NCI-H526 (cell line): ENCODE measurements around the gene GMNN.

ENCODE experiments used
- DNase-seq, 2 experiments: peaks; one replicate each; lab custom pipeline; 2025; lab: John Stamatoyannopoulos, UW

The GMNN gene

DNA sequence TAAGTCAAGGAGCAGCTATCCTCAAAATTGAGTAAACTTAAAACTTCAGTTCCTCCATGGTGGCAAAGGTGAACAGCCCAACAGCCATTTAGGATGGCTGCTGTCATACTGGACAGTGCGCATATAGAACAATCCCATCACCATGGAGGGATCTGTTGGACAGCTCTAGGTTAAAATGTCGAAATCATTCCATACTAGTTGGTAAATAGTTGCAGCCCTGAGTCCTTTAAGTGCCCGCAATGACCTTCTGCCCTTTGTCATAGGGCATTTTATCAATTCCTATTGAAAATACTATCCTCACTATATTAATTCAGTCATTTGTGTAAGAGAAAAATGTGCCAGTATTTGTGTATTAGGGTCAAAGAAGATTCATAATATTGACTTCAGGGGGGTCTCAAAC is 32.8 kb downstream of the GMNN start:
- no peak for DNase-seq

DNA sequence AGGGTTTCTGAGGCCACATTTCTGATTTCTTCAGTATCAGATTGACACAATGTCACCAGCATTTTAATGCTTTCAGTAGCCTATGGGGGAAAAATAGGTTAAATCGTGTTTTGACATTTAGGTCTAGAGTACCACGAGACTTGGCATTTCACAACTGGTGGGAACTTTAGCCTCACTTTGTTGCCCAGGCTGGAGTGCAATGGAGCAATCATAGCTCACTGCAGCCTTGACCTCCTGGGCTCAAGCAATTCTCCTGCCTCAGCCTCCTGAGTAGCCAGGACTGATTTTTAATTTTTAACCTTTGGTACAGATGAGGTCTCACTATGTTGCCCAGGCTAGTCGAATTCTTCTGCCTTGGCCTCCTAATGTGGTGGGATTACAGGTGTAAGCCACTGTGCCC is 35.0 kb downstream of the GMNN start:
- no peak for DNase-seq

DNA sequence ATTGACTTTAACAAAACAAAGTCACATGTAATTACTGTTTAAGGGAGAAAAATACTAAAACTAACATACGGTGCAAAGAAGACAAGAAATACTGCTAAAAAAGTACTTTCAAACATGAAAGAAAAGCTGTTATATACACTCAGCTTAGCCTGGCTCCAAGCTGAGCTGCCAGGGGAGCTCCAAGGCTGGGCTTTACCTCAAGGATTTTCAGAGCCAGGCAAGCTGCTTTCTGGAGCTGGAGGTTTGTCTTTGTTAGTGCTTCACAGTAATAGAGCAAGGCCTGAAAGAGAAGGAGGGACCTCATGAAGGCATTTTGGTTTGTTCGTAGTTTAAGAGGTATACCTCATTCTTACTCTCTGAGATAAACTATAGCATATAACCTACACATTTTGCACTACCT is 43.6 kb downstream of the GMNN start:
- DNase-seq, result no peak

DNA sequence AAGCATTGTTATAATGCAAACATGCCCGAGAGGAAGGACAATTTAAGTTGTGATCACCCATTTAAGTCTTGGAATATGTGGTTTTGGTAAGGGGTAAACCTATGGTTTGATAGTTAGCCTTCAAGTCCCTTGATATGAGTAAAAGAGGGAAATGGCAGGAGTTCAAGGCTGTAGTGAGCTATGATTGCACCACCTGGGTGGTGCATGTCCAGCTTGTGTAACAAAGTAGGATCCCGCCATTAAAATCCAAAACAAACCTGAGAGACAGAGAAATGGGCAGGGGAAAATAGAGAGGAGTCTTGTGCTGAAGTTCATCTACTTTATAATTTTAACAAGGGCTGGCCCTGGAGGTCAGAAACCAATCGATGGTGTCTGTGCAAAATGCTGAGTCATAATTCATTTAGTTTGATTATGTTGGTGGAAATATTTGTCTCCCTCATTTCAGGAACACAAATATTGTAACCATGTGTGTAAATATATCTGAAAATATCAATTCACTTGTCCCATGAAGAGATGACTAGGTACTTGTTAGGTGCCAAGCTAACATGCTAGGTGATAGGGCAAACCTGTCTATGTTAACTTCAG is 47.2 kb downstream of the GMNN start:
- DNase-seq, result no peak

DNA sequence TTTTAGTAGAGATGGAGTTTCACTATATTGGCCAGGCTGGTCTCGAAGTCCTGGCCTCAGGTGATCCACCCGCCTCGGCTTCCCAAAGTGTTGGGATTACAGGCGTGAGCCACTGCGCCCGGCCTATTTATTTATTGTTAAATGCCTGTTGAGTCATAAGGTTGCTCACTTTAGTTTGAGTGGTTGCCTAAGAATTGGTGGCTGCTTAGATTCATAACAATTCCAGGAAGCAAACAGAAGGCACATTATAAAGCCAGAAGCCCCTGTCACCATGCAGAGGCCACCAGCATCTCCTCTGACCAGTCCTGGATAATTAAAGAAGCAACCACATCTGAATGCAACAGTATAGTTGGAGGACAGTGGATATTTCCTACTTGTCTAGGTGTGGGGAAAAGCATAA is 48.0 kb downstream of the GMNN start:
- DNase-seq, result no peak

DNA sequence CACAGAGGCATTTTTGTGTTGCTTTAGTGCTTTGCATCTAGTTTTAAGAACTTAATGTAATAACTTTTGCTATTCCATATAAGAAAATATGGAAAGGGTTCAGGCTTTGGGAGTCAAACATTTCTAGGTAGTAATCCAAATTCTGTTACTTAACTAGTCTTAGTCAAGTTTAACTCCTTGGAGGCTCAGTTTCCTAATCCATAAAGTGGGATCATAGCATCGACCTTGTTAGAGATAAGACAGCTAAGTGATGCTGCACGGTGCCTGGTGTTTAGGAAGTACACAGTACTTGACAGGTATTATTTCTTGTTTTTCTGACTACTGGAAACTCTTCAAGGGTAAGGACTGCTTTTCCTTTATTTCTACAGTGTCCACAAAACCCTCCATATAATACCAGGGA is 48.4 kb downstream of the GMNN start:
- DNase-seq, result no peak

DNA sequence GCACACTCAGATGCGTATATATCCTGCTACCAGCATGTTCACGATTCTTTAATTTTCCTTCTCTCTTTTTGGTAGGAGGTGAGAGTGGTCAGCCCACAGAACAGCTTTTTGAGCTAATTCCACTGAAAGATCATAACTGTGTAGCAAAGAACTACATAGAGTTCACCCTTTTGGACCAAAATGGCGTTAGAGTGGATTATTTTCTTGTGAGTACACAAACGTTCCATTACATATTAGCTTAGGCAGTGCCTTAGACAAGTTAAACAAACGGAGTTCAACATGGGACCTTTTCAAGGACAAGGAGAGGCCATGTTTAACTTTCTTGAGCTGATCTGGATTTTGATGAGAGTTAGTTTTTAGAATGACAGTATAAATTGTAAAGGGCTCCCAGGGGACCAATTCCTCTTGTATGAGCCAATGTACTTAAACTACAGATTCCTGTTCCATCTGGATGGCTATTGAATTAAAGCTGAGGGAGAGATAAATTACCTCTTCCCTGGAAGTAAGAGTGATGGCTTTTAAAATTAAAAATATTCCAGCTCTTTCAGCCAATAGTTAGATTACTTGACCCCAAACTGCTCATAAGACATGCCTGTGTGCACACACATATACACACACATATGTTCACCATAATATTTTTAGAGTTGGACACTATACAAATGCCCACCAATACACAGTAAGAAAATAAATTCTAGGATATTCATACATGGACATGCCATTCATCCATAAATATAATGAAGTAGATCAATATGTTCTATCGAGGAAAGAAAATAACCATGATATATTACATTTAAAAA is 49.6 kb downstream of the GMNN start:
- no peak for DNase-seq

DNA sequence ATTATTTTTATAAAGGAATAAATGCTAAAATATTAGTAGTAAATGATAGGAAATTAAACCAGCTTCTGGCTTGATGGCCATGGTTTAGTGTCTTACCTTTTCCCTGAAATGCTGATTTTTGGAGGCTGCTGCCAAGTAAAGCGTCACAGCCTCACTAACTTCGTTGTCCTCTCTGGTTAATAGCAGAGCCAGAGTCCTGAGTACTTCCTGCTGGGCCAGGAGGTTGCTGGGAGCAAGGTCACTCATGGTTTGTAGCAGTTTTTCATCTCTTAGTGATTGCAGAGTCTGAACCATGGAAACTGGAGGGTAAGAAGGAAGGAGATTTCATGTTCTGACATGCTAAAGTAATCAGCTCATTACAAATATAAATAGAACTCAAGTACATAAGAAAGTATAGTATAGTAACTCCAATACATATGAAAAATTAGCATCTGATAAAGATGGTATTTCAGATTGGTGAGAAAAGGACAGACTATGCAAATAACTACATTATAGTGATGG is 50.4 kb downstream of the GMNN start:
- no peak for DNase-seq

DNA sequence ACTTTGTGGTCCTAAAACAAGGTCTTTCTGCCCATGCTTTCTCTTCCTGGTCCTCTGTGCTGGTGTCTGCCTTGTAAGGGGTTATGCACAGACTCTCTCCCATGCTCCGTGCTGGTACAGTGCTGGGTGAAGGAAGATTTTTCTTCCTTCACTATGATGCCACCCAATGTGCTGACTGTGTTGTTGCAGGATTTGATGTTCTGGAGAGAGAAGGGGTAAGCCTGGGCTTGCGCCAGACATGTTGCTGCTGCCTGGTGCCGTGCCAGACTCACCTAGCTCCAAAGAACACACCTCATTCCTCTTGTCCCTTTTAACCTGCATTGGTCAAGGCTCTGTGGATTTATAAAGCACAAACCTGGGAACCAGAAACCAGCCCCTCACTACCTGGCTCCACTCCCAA is 52.4 kb downstream of the GMNN start:
- no peak for DNase-seq

DNA sequence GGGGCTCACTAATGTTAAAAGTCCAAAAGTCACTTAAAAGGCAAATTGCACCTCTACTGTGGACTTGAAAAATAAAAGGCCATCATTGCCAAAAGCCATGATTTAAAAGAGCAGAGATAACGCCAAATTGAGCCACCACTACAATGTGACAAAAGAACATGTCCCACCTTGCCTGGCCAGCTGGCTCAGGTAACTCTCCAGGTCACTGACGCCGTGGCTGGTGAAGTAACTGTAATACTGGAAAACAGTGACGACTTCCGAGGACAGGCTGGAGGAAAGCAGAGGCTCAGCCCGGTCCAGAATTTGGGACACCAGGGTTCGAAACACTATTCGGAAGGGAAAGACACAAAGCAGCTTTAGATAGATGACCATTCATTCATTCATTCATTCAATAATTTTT is 53.2 kb downstream of the GMNN start:
- no peak for DNase-seq

DNA sequence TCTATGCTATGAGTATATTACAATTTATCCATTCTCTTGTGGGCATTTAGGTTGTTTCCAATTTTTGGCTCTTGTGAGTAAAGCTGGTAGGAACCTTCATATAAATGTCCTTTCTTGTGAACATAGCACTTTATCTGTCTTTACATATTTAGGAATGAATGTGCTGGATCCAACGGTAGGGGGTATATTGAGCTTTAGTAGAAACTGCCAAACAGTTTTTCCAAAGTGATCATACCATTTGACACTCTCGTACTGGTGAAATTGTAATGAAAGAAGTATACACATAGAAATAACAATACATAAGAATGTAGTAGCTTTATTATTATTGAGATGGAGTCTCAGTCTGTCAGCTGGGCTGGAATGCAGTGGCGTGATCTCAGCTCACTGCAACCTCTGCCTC is 54.9 kb downstream of the GMNN start:
- no peak for DNase-seq

DNA sequence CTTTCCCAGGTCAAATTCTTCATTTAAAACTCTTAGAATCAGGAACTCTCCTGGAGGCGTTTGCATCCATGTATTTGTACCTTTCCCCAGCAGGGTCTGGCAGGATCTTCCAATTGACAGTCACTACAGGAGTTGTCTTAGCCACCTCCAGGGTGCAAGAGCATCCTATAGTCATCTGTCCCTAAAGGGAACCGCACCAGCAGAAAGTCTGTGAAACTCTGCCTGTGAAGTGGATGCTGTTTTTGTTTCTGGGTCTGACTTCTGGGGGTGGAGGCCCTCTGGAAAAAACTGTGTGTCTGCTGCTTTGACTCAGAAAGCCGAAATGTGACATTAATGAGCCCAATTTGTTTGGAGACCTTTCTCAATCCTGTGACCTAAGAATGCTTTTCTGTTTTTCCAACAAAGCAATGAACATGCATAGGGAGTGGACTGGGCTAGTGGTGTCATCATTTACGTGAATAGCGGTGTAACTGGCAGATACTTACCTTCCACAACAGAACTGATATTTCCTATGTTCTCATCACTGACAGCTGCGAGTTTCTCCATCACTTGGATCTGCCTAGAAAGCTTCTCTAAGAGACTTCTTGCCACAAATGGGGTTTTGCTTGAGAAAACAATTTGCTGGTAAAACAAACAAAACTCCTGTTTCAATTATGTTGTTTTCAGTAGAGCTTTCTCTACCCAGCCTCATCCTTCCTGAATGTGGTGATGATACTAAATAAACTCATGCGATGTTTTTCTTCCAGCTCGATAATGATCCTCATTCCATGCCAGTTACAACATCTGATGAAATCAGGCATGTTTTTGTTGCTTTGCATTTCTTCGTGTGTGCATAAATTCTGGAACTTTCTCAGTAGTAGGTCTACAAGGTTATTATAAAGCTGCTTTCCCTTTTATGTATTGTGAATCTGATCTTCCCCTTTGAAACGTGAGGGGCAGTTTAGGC is 57.3 kb downstream of the GMNN start:
- DNase-seq, result no peak

DNA sequence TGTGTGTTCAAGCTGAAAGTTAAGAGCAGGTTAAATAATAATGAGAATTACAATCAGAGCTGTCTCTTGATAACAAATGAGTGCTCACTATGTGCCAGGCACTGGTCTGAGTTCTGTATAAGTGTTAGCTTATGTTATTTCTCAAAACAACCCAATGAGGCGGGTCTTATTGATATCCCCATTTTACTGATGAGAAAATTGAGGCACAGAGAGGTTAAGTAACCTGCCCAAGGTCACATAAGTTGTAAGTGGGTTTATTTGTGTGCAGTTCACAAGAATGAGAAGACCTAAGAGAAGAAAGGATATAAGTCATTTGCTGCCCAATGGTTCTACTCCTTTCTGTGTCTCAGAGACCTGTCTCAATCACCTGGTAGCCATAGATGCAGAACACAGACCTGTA is 58.1 kb downstream of the GMNN start:
- no peak for DNase-seq

DNA sequence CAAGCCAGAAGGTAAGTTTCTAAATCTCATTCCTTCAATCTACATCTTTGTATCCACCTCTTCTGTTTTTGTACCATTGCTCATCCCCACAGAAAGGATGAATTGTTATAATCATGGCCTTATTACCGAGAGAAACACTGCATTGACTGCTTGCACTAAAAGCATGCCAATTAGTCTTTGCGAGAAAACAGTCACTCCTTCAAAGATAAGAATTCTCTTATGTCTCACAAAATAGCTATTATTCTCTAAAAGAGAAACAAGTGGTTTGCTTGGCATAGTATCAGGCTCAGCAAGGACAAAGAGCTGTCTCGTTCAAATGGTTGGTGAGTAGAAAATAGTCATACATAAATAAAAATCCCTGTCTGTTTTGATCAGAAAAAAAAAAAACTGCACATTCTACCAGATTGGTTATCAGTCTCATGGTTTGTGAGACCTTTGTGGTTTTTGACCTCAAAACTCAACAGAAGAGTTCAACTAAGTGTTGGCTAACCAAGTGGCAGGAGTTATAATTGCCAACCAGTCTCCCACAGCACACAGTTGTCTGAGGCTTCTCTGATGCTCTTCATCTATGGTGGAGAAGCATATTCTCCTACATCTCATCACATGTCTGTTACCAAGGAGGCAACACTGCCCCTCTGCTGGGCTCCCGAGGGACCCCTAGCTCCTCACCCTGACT is 59.1 kb downstream of the GMNN start:
- no peak for DNase-seq
